ENCODE measurements around the gene LRRC36.

LRRC36 gene

DNA sequence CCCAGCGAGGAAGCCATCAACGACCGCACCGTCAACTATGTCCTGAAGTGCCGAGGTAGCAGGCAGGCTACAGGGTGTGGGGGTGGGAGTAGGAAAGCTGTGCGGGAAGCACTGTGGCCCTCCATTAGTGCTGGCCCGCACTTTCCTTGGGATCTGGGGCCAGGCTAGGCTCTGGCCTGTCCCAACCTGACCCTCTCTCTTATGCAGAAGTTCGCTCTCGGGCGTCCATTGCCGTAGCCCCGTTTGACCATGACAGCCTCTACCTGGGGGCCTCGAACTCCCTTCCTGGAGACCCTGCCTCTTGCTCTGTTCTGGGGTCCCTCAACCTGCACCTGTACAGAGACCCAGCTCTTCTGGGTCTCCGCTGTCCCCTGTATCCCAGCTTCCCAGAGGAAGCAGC is 38.7 kb upstream of the LRRC36 start:
- no peaks in the 10 kb centered on the region for H3K9me2 ChIP-seq (replicated peaks; ENCODE audit: low read depth, low read length)
- H3K79me2 ChIP-seq (ENCODE audit: insufficient read depth, low read length), result no peaks in the 10 kb centered on the region
- peaks cover 18% of the 10 kb centered on the region; the same call in 1 of the 2 replicates for H3K36me3 ChIP-seq (ENCODE audit: insufficient read depth, low read length)
- H3K4me1 ChIP-seq (ENCODE audit: insufficient read depth, low read length, poor library complexity, severe bottlenecking), result peaks cover 22% of the 10 kb centered on the region
- no peaks in the 10 kb centered on the region for H3K9me3 ChIP-seq (ENCODE audit: insufficient read depth, low read depth, low read length)
- H2AFZ ChIP-seq (ENCODE audit: low read length), result no peak overlapping the region
- no peak for TF ChIP-seq EZH2phosphoT487 (IDR thresholded peaks at IDR 0.05; ENCODE audit: borderline replicate concordance)
- TF ChIP-seq CTCF (conservative IDR thresholded peaks at IDR 0.05; ENCODE audit: low read length), result no peak
- no peak overlapping the region for H3K4me2 ChIP-seq (ENCODE audit: low read depth, low read length, poor library complexity, severe bottlenecking)
- no peaks in the 10 kb centered on the region for H3K27me3 ChIP-seq (ENCODE audit: insufficient read depth, low read length, poor library complexity, severe bottlenecking)
- no peaks in the 10 kb centered on the region for H3F3A ChIP-seq (ENCODE audit: low read depth)
- no peak overlapping the region for H3K9ac ChIP-seq (ENCODE audit: low read depth, low read length, poor library complexity, severe bottlenecking)
- no peaks in the 10 kb centered on the region for H4K20me1 ChIP-seq (ENCODE audit: insufficient read depth, low read length, poor library complexity, severe bottlenecking)
- no peak overlapping the region for H3K4me3 ChIP-seq (ENCODE audit: low read length, poor library complexity, severe bottlenecking)

- no peaks in the 10 kb centered on the region for H4K20me1 ChIP-seq (ENCODE audit: insufficient read depth, low read length, poor library complexity, severe bottlenecking)
- H3K9ac ChIP-seq (ENCODE audit: low read depth, low read length, poor library complexity, severe bottlenecking), result peak overlapping the region; percentile 37
- H2AFZ ChIP-seq (ENCODE audit: low read length), result no peak overlapping the region
- no peaks in the 10 kb centered on the region for H3K9me3 ChIP-seq (ENCODE audit: insufficient read depth, low read depth, low read length)
- no peaks in the 10 kb centered on the region for H3K79me2 ChIP-seq (ENCODE audit: insufficient read depth, low read length)
- H3K27me3 ChIP-seq (ENCODE audit: insufficient read depth, low read length, poor library complexity, severe bottlenecking), result no peaks in the 10 kb centered on the region
- H3K4me1 ChIP-seq (ENCODE audit: insufficient read depth, low read length, poor library complexity, severe bottlenecking), result peaks cover 22% of the 10 kb centered on the region
- H3K9me2 ChIP-seq (replicated peaks; ENCODE audit: low read depth, low read length), result no peaks in the 10 kb centered on the region
- H3K4me3 ChIP-seq (ENCODE audit: low read length, poor library complexity, severe bottlenecking), result no peak overlapping the region
- peaks cover 9% of the 10 kb centered on the region; the same call in 1 of the 2 replicates for H3K36me3 ChIP-seq (ENCODE audit: insufficient read depth, low read length)
- TF ChIP-seq EZH2phosphoT487 (IDR thresholded peaks at IDR 0.05; ENCODE audit: borderline replicate concordance) (no peak), CTCF (conservative IDR thresholded peaks at IDR 0.05; ENCODE audit: low read length) (no peak)
- H3F3A ChIP-seq (ENCODE audit: low read depth), result no peaks in the 10 kb centered on the region
- no peak overlapping the region for H3K4me2 ChIP-seq (ENCODE audit: low read depth, low read length, poor library complexity, severe bottlenecking)
These were observed 35.2 kb upstream of the LRRC36 start for GRCh38 chr16:67291461-67291860.

GRCh38 chr16:67294171-67294757 is 32.4 kb upstream of the LRRC36 start:
- H4K20me1 ChIP-seq (ENCODE audit: insufficient read depth, low read length, poor library complexity, severe bottlenecking), result no peaks in the 10 kb centered on the region
- H3K79me2 ChIP-seq (ENCODE audit: insufficient read depth, low read length), result no peaks in the 10 kb centered on the region
- TF ChIP-seq EZH2phosphoT487 (IDR thresholded peaks at IDR 0.05; ENCODE audit: borderline replicate concordance) (no peak), CTCF (conservative IDR thresholded peaks at IDR 0.05; ENCODE audit: low read length) (no peak)
- H3K27me3 ChIP-seq (ENCODE audit: insufficient read depth, low read length, poor library complexity, severe bottlenecking), result no peaks in the 10 kb centered on the region
- H3K4me2 ChIP-seq (ENCODE audit: low read depth, low read length, poor library complexity, severe bottlenecking), result no peak overlapping the region
- no peak overlapping the region for H3K4me3 ChIP-seq (ENCODE audit: low read length, poor library complexity, severe bottlenecking)
- H3K9me3 ChIP-seq (ENCODE audit: insufficient read depth, low read depth, low read length), result no peaks in the 10 kb centered on the region
- no peaks in the 10 kb centered on the region for H3K9me2 ChIP-seq (replicated peaks; ENCODE audit: low read depth, low read length)
- no peak overlapping the region for H2AFZ ChIP-seq (ENCODE audit: low read length)
- peaks cover 15% of the 10 kb centered on the region for H3K4me1 ChIP-seq (ENCODE audit: insufficient read depth, low read length, poor library complexity, severe bottlenecking)
- no peaks in the 10 kb centered on the region for H3K36me3 ChIP-seq (ENCODE audit: insufficient read depth, low read length)
- H3K9ac ChIP-seq (ENCODE audit: low read depth, low read length, poor library complexity, severe bottlenecking), result no peak overlapping the region
- H3F3A ChIP-seq (ENCODE audit: low read depth), result no peaks in the 10 kb centered on the region

Measured in Loucy (cell line).